Measurements from ENCODE around the gene AQP12B.
"Not testable (repeated sequence)": the region's sequence is repeated elsewhere in the genome, so short reads cannot be mapped to it uniquely, and the experiment has no call there.

Gene AQP12B

DNA sequence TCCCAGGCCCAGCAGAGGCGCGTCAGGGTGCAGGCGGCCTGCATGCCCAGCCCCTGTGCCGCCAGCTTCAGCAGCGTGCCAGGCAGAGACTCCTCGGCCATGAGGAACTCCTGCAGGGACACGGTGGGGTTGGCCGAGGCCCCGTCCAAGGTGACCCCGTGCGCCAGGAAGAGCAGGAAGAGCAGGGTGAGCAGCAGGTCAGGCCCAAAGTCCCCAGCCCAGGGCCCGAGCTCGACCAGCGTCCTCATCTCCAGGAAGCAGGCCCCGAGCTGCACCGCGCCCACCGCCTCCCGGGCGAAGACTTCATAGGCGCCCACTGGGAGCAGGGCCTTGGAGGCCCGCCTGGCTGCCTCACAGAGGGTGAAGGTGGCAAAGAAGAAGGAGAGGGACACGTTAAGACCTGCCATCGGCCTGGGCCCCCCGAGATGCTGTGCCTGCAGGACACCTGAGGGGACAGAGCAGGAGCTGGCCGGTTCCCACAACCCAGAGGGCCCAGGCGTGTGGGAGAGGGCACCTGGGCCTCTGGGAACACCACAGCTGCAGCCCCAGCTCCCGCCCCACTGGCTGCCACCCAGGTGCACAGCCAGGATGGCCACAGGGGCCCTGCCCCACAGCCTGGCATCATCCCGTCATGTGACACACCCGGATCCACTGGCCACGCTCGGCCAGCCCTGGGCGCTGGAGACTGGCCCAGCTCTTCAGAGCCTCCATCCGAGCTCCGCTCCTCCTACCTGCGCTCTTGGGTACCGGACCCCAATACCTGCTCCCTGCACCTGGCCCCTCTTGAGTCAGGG lies at the start of gene AQP12B:
AQP12B (minus strand) TSS at position 455 of the 794 bp plus-strand sequence; CDS start at position 407, 48 bp downstream.
- TF ChIP-seq GATA3, GATA2 (IDR thresholded peaks at IDR 0.05; ENCODE audit: low read depth, low read length): not testable (repeated sequence)

DNA sequence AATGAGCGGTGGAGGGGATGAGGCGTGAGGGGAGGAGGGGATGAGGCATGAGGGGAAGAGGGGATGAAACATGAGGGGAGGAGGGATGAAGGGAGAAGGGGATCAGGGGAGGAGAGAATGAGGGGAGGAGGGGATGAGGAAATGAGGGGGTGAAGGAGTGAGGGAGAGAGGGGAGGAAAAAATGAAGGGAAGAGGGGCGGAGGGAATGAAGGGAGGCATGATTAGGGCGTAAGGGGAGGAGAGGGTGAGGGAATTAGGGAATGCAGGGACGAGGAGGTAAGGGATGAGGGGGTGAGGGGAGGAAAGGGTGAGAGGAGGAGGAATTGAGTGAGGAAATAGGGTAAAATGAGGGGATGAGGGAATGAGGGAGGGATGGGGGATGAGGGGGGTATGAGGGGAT lies 49.5 kb upstream of the AQP12B start:
- no peak for TF ChIP-seq GATA3 (IDR thresholded peaks at IDR 0.05; ENCODE audit: low read depth, low read length)
- TF ChIP-seq GATA2 (IDR thresholded peaks at IDR 0.05; ENCODE audit: low read depth, low read length), result no peak

DNA sequence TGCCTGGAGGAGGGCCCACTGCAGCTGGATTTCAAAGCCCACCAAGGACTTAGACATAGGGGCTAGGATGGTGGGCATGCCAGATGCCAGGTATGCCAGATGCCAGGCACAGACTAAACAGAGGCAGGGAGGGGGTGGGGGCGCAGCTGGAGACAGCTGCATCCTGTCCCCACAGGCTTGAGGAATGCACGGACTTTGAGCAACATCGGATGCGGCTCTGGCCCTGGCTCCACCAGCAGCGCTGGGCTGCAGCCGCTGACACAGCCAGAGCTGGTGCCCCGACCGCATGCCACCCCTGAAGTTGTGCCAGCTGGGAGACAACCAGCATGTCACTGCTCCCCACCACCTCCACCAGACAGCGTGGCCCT lies 48.5 kb upstream of the AQP12B start:
- TF ChIP-seq GATA2 (IDR thresholded peaks at IDR 0.05; ENCODE audit: low read depth, low read length) (no peak), GATA3 (IDR thresholded peaks at IDR 0.05; ENCODE audit: low read depth, low read length) (no peak)

GRCh38 chr2:240730501-240731177 lies 48.0 kb upstream of the AQP12B start:
- TF ChIP-seq GATA2 (IDR thresholded peaks at IDR 0.05; ENCODE audit: low read depth, low read length), result no peak
- TF ChIP-seq GATA3 (IDR thresholded peaks at IDR 0.05; ENCODE audit: low read depth, low read length), result no peak

GRCh38 chr2:240728827-240729226 lies 46.1 kb upstream of the AQP12B start:
- TF ChIP-seq GATA2 (IDR thresholded peaks at IDR 0.05; ENCODE audit: low read depth, low read length) (peak; percentile 44; the same call in 1 of the 2 replicates), GATA3 (IDR thresholded peaks at IDR 0.05; ENCODE audit: low read depth, low read length) (no peak)

GRCh38 chr2:240728361-240728760 lies 45.7 kb upstream of the AQP12B start:
- no peak for TF ChIP-seq GATA3 (IDR thresholded peaks at IDR 0.05; ENCODE audit: low read depth, low read length)
- TF ChIP-seq GATA2 (IDR thresholded peaks at IDR 0.05; ENCODE audit: low read depth, low read length), result no peak

GRCh38 chr2:240727913-240728312 lies 45.2 kb upstream of the AQP12B start:
- TF ChIP-seq GATA3 (IDR thresholded peaks at IDR 0.05; ENCODE audit: low read depth, low read length), result no peak
- TF ChIP-seq GATA2 (IDR thresholded peaks at IDR 0.05; ENCODE audit: low read depth, low read length), result no peak

DNA sequence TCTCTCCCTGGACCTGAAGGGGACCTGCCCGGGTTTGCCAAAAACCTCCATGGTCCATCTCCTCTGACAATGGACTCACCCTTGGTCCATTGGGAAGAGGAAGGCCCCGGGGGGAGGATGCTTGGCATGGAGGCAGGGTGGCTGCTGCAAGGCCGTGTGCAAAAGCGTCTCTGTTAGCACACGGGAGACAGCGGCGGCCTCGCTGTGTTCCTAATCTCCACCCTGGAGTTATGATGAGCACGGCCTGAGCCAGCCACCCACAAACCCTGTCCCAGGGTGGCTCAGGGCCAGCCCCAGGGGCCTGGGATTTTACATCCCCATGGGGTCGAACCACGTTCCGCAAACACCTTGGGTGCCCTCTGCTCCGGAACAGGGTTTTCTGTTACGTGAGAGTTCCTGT lies 44.8 kb upstream of the AQP12B start:
- TF ChIP-seq GATA3 (IDR thresholded peaks at IDR 0.05; ENCODE audit: low read depth, low read length) (no peak), GATA2 (IDR thresholded peaks at IDR 0.05; ENCODE audit: low read depth, low read length) (no peak)

DNA sequence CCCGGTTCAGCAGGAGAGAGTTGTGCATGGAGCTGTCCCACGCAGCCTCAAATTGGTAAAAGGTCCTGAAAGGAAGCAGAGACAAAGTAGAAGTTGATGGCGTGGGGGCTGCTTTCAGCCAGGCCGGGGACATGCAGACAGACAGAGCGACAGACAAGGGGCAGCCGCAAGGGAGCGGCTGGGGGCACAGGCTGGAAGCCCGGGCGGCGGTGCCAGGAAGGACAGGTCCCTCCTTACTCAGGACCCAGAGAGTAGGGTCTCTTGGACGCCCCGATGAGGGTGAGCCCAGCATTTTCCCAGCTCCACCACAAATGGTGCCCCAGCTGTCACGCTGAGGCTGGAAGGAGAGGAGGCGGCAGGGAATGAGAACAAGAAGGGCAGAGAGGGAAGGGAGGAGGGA lies 44.2 kb upstream of the AQP12B start:
- TF ChIP-seq GATA3 (IDR thresholded peaks at IDR 0.05; ENCODE audit: low read depth, low read length) (no peak), GATA2 (IDR thresholded peaks at IDR 0.05; ENCODE audit: low read depth, low read length) (no peak)

- TF ChIP-seq GATA2 (IDR thresholded peaks at IDR 0.05; ENCODE audit: low read depth, low read length) (no peak), GATA3 (IDR thresholded peaks at IDR 0.05; ENCODE audit: low read depth, low read length) (no peak)
Observed at GRCh38 chr2:240725671-240726070, 43.0 kb upstream of the AQP12B start.

- no peak for TF ChIP-seq GATA3 (IDR thresholded peaks at IDR 0.05; ENCODE audit: low read depth, low read length)
- no peak for TF ChIP-seq GATA2 (IDR thresholded peaks at IDR 0.05; ENCODE audit: low read depth, low read length)
Observed at GRCh38 chr2:240725266-240725665, 42.6 kb upstream of the AQP12B start.

DNA sequence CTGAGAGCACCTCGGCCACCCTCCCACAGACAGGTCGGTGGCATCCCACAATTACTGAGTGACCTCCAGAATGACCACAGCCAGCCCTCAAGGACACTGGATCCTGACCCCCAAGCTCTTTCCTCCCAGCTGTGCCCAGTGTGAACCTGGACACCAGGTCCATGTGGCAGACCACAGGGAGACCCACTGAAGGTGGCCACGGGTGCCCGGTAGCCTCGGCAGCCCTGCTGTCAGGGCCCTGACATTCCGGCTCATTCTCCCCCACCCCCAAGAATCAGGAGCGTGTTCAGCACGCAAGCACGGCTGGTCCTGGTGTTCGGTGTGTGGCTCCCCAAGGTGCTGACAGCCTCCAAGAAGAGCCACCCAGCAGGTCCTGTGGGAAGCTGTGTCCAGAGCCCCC lies 41.7 kb upstream of the AQP12B start:
- TF ChIP-seq GATA2 (IDR thresholded peaks at IDR 0.05; ENCODE audit: low read depth, low read length) (no peak), GATA3 (IDR thresholded peaks at IDR 0.05; ENCODE audit: low read depth, low read length) (no peak)

DNA sequence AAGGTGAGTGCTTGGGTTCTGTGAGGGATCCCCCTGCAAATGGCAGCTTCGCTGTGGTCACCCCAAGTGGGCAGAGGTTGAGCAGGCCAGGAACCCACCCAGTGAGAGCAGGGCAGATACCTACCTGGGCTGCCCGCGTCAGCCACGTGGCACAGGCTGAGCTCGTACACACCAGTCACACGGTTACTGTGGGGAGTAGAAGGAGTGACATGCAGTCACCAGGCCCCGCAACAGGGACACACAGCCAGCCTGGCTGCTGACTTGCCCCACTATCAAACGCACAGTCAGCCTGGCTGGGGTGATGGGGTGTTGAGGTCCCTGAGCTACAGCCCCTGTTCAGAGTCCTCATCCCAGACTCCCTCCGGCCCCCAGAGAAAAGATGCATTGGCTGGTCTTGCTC lies 41.2 kb upstream of the AQP12B start:
- TF ChIP-seq GATA3 (IDR thresholded peaks at IDR 0.05; ENCODE audit: low read depth, low read length), result no peak
- no peak for TF ChIP-seq GATA2 (IDR thresholded peaks at IDR 0.05; ENCODE audit: low read depth, low read length)

GRCh38 chr2:240722796-240723735 lies 40.4 kb upstream of the AQP12B start:
- TF ChIP-seq GATA2 (IDR thresholded peaks at IDR 0.05; ENCODE audit: low read depth, low read length), result no peak
- TF ChIP-seq GATA3 (IDR thresholded peaks at IDR 0.05; ENCODE audit: low read depth, low read length), result no peak

Data from SH-SY5Y (cell line).